ENCODE data around the gene COG5.

DNA sequence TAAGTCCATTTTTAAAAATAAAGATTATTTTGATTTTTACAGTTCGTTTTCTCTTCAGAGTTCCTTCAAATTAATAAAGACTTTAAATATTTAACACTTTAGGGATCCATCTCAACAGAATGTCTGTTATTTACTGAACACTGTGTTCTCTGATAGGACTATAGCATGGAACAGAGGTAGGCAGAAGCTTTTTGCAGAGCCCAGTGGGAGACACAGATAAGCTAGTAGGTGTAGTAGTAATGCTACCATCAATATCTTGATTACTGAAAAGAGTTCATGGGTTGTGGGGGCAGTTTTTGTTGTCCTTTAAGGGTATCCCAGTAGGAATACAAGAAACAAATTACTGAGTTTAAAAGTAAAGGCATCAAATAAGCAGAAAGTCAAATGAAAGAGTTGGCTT is 254.4 kb downstream of the COG5 start:
- TF ChIP-seq, protein P1, sequence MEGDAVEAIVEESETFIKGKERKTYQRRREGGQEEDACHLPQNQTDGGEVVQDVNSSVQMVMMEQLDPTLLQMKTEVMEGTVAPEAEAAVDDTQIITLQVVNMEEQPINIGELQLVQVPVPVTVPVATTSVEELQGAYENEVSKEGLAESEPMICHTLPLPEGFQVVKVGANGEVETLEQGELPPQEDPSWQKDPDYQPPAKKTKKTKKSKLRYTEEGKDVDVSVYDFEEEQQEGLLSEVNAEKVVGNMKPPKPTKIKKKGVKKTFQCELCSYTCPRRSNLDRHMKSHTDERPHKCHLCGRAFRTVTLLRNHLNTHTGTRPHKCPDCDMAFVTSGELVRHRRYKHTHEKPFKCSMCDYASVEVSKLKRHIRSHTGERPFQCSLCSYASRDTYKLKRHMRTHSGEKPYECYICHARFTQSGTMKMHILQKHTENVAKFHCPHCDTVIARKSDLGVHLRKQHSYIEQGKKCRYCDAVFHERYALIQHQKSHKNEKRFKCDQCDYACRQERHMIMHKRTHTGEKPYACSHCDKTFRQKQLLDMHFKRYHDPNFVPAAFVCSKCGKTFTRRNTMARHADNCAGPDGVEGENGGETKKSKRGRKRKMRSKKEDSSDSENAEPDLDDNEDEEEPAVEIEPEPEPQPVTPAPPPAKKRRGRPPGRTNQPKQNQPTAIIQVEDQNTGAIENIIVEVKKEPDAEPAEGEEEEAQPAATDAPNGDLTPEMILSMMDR (IDR thresholded peaks at IDR 0.05; ENCODE audit: insufficient read depth, low read length), result no peak
- TF ChIP-seq, protein P2, sequence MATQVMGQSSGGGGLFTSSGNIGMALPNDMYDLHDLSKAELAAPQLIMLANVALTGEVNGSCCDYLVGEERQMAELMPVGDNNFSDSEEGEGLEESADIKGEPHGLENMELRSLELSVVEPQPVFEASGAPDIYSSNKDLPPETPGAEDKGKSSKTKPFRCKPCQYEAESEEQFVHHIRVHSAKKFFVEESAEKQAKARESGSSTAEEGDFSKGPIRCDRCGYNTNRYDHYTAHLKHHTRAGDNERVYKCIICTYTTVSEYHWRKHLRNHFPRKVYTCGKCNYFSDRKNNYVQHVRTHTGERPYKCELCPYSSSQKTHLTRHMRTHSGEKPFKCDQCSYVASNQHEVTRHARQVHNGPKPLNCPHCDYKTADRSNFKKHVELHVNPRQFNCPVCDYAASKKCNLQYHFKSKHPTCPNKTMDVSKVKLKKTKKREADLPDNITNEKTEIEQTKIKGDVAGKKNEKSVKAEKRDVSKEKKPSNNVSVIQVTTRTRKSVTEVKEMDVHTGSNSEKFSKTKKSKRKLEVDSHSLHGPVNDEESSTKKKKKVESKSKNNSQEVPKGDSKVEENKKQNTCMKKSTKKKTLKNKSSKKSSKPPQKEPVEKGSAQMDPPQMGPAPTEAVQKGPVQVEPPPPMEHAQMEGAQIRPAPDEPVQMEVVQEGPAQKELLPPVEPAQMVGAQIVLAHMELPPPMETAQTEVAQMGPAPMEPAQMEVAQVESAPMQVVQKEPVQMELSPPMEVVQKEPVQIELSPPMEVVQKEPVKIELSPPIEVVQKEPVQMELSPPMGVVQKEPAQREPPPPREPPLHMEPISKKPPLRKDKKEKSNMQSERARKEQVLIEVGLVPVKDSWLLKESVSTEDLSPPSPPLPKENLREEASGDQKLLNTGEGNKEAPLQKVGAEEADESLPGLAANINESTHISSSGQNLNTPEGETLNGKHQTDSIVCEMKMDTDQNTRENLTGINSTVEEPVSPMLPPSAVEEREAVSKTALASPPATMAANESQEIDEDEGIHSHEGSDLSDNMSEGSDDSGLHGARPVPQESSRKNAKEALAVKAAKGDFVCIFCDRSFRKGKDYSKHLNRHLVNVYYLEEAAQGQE (IDR thresholded peaks at IDR 0.05; ENCODE audit: insufficient replicate concordance, low read depth), result no peak
- TF ChIP-seq POLR2AphosphoS5 (IDR thresholded peaks at IDR 0.05; ENCODE audit: low read depth) (no peak), GABPA (IDR thresholded peaks at IDR 0.05; ENCODE audit: low read depth) (no peak), SPI1 (IDR thresholded peaks at IDR 0.05; ENCODE audit: borderline replicate concordance, low read depth) (no peak)
